Measurements from ENCODE around the gene EXOC8. TPM values are rescaled to one million over a fixed set of nuclear protein-coding genes. Genes with fewer than 3 reads are reported as not detected.

EXOC8 gene
- total RNA-seq, 1 experiment from 2014 or later = 12.7 TPM

DNA sequence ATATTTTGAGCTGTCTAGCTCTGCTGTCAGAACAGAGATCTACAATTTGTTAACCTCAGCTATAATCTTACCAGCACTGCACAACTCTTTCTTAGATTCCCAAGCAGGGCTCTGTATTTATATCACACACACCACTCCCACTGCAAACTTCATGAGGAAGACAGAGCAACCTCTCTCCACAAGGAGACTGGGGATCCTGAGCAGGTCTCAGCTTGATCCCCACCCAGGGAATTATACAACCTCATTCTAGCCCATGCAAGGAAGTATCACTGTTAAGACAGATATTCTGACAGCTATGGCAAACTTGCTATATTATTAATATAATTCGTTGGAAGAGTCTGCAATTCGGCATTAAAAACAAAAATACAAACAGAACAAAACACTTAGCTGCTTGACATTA lies 44.1 kb upstream of the EXOC8 start:
- no peak for DNase-seq (ENCODE audit: low read depth, low spot score)
- ATAC-seq = no peak
- Histone ChIP-seq H3K36me3 (ENCODE audit: control insufficient read depth in 1 of 2, insufficient read depth in 2 of 2, low read length in 2 of 2) (no peaks in the 10 kb centered on the region), H3K4me3 (replicated peaks in 1 of 2; ENCODE audit: low read depth in 1 of 2, low read length in 2 of 2) (no peak overlapping the region), H4K20me1 (ENCODE audit: insufficient read depth) (peaks cover 36% of the 10 kb centered on the region), H3K79me2 (ENCODE audit: insufficient read depth, low read length) (peaks cover 100% of the 10 kb centered on the region), H3K4me2 (ENCODE audit: low read length) (no peak overlapping the region), H3K27ac (ENCODE audit: low read depth, low read length) (no peak overlapping the region), H3K9me3 (ENCODE audit: control insufficient read depth in 1 of 2, insufficient read depth in 1 of 2, low read depth in 1 of 2, low read length in 2 of 2) (no peaks in the 10 kb centered on the region), H2AFZ (ENCODE audit: low read depth, low read length, poor library complexity, severe bottlenecking) (no peak overlapping the region), H3K27me3 (ENCODE audit: insufficient read depth, low read length) (no peaks in the 10 kb centered on the region), H3K9me2 (ENCODE audit: insufficient read depth) (no peaks in the 10 kb centered on the region), H3K9ac (ENCODE audit: low read length) (no peak overlapping the region), H3K4me1 (ENCODE audit: control insufficient read depth in 1 of 2, insufficient read depth in 2 of 2, low read length in 2 of 2) (peaks cover 6 to 15% of the 10 kb centered on the region in 2 experiments; a peak in 2 of 4 replicates)
- no TSS peak for BruUV-seq (replicated peaks)
- RAD21 ChIA-PET (ENCODE audit: low non-redundant PET in 1 of 2, low total read pairs in 2 of 2, uncharacterized antibody in 2 of 2, unreplicated experiment in 2 of 2) = no interaction called here
- intact Hi-C loops (cut with micrococcal nuclease) = no loop called here
- POLR2A ChIA-PET = no interaction called here
- CTCF ChIA-PET = no interaction called here
- TF ChIP-seq CTCF (IDR thresholded peaks at IDR 0.05 in 2 of 3, conservative IDR thresholded peaks at IDR 0.05 in 1 of 3; ENCODE audit: borderline replicate concordance in 1 of 3, insufficient read depth in 1 of 3, low read depth in 2 of 3, low read length in 2 of 3) (no peak), ZNF274 (IDR thresholded peaks at IDR 0.05; ENCODE audit: low read depth, low read length) (no peak), ELF1 (IDR thresholded peaks at IDR 0.05; ENCODE audit: borderline replicate concordance, low read depth) (no peak), CBX3 (IDR thresholded peaks at IDR 0.05; ENCODE audit: low read depth) (no peak), TCF7L2 (IDR thresholded peaks at IDR 0.05; ENCODE audit: borderline replicate concordance, extremely low read depth, insufficient read depth, insufficient read length) (no peak), POLR2A (IDR thresholded peaks at IDR 0.05; ENCODE audit: borderline replicate concordance, extremely low read depth, insufficient read depth, insufficient read length) (no peak), POLR2AphosphoS5 (IDR thresholded peaks at IDR 0.05; ENCODE audit: low read depth, low read length) (no peak)

DNA sequence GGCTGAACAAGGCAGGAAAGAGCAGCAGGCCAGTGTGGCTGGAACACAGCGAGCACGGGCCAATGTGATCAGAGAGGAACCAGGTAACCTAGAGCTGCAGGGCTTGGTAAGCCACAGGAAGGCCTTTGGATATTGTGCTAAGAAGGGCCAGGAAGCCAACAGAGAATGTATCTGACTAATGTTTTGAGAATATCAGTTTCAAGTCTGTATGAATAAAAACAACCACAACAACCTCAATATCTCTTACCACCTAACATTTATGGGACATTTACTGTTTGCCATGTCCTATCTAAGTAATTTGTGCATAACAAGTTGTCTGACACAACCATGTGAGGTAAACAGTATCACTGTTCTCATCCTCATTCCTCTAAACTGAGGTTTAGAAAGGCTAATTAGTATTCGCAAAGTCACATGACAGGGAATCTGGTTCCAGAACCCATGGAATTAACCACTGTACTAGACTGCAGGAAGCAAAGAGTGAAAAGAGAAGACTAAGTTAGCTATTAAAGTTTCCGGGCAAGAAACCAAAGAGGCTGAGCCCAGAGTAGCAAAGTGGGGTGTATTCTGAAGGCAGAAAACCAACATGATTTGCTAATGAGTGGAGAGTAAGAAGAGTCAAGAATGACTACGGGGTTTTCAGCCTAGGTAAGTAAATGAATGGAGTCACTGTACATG lies 39.4 kb upstream of the EXOC8 start:
- no peak overlapping the region for H3K27ac ChIP-seq (ENCODE audit: low read depth, low read length)
- ChIA-PET RAD21 (ENCODE audit: low non-redundant PET in 1 of 2, low total read pairs in 2 of 2, uncharacterized antibody in 2 of 2, unreplicated experiment in 2 of 2) (no interaction called here), CTCF (no interaction called here), POLR2A (no interaction called here)
- DNase-seq (ENCODE audit: low read depth, low spot score) (no peak), ATAC-seq (no peak)
- peaks cover 99% of the 10 kb centered on the region for H3K79me2 ChIP-seq (ENCODE audit: insufficient read depth, low read length)
- H3K4me1 ChIP-seq (ENCODE audit: control insufficient read depth in 1 of 2, insufficient read depth in 2 of 2, low read length in 2 of 2) = no peaks in the 10 kb centered on the region
- H3K9ac ChIP-seq (ENCODE audit: low read length) = no peak overlapping the region
- H3K4me2 ChIP-seq (ENCODE audit: low read length) = no peak overlapping the region
- H4K20me1 ChIP-seq (ENCODE audit: insufficient read depth) = peaks cover 20% of the 10 kb centered on the region; the same call in 1 of the 2 replicates
- BruUV-seq (replicated peaks) = no TSS peak
- H3K36me3 ChIP-seq (ENCODE audit: control insufficient read depth in 1 of 2, insufficient read depth in 2 of 2, low read length in 2 of 2) = no peaks in the 10 kb centered on the region
- H3K9me2 ChIP-seq (ENCODE audit: insufficient read depth) = no peaks in the 10 kb centered on the region
- intact Hi-C loops (cut with micrococcal nuclease) = no loop called here
- H3K4me3 ChIP-seq (replicated peaks in 1 of 2; ENCODE audit: low read depth in 1 of 2, low read length in 2 of 2) = no peak overlapping the region
- H3K9me3 ChIP-seq (ENCODE audit: control insufficient read depth in 1 of 2, insufficient read depth in 1 of 2, low read depth in 1 of 2, low read length in 2 of 2) = no peaks in the 10 kb centered on the region
- no peak overlapping the region for H2AFZ ChIP-seq (ENCODE audit: low read depth, low read length, poor library complexity, severe bottlenecking)
- no peaks in the 10 kb centered on the region for H3K27me3 ChIP-seq (ENCODE audit: insufficient read depth, low read length)
- TF ChIP-seq SRF (IDR thresholded peaks at IDR 0.05; ENCODE audit: low read depth) = no peak
- no peak for TF ChIP-seq EGR1 (IDR thresholded peaks at IDR 0.05; ENCODE audit: low read depth)
- TF ChIP-seq ELF1 (IDR thresholded peaks at IDR 0.05; ENCODE audit: borderline replicate concordance, low read depth) = no peak
- no peak for TF ChIP-seq ZFX (IDR thresholded peaks at IDR 0.05)
- TF ChIP-seq REST (IDR thresholded peaks at IDR 0.05; ENCODE audit: low read depth) = no peak
- TF ChIP-seq SIN3A (IDR thresholded peaks at IDR 0.05; ENCODE audit: low read depth) = no peak
- no peak for TF ChIP-seq POLR2A (IDR thresholded peaks at IDR 0.05; ENCODE audit: borderline replicate concordance, extremely low read depth, insufficient read depth, insufficient read length)
- TF ChIP-seq ATF3 (IDR thresholded peaks at IDR 0.05) = no peak
- no peak for TF ChIP-seq CBX3 (IDR thresholded peaks at IDR 0.05; ENCODE audit: low read depth)
- TF ChIP-seq TCF7L2 (IDR thresholded peaks at IDR 0.05; ENCODE audit: borderline replicate concordance, extremely low read depth, insufficient read depth, insufficient read length) = no peak

Data from HCT116 (cell line).